Smooth muscle cell (in vitro differentiated cells): ENCODE measurements around the gene SP7. TPM values are rescaled to one million over a fixed set of nuclear protein-coding genes. Genes with fewer than 3 reads are reported as not detected.
A peak's percentile ranks its signal among the peaks of the same experiment; 100 is the strongest.

Experiments used
- DNase-seq: peaks from one replicate; lab custom pipeline; 2025; ENCODE audit not compliant: unreplicated experiment; lab: John Stamatoyannopoulos, UW
- H2AFZ ChIP-seq: fragments of 200-600 bp; sonication (generic); 2 replicates; pipeline ENCODE4 v1.6.0; 2016; ENCODE audit warnings: antibody characterized with exemption, low read depth, mild to moderate bottlenecking
- H3F3A ChIP-seq: fragments of 200-600 bp; sonication (generic); 2 replicates; pipeline ENCODE4 v1.6.0; 2017; ENCODE audit warnings: antibody characterized with exemption, low read depth
- H3K27ac ChIP-seq: fragments of 200-600 bp; sonication (generic); 2 replicates; pipeline ENCODE4 v1.5.1; 2016; ENCODE audit warnings: low read depth, mild to moderate bottlenecking
- H3K27me3 ChIP-seq: fragments of 200-600 bp; sonication (generic); 2 replicates; pipeline ENCODE4 v1.6.1; 2016; ENCODE audit warnings: low read depth, mild to moderate bottlenecking
- H3K36me3 ChIP-seq: fragments of 200-600 bp; sonication (generic); 2 replicates; pipeline ENCODE4 v1.5.1; 2016; ENCODE audit warnings: low read depth
- H3K4me1 ChIP-seq: fragments of 200-600 bp; sonication (generic); 2 replicates; pipeline ENCODE4 v1.5.1; 2016; ENCODE audit warnings: low read depth
- H3K4me2 ChIP-seq: fragments of 200-600 bp; sonication (generic); 2 replicates; pipeline ENCODE4 v1.6.0; 2016; ENCODE audit warnings: mild to moderate bottlenecking
- H3K4me3 ChIP-seq: fragments of 200-600 bp; sonication (generic); 2 replicates; pipeline ENCODE4 v1.5.1; 2016; ENCODE audit warnings: mild to moderate bottlenecking
- H3K79me2 ChIP-seq: fragments of 200-600 bp; sonication (generic); 2 replicates; pipeline ENCODE4 v1.6.0; 2016; ENCODE audit warnings: low read depth, mild to moderate bottlenecking
- H3K9ac ChIP-seq: fragments of 200-600 bp; sonication (generic); 2 replicates; pipeline ENCODE4 v1.6.0; 2016; ENCODE audit warnings: low read depth
- H3K9me3 ChIP-seq: fragments of 200-600 bp; sonication (generic); replicated peaks from 2 replicates; pipeline ENCODE4 v1.5.1; 2016; ENCODE audit warnings: low read depth
- H4K20me1 ChIP-seq: fragments of 200-600 bp; sonication (generic); 2 replicates; pipeline ENCODE4 v1.6.0; 2016; ENCODE audit warnings: low read depth
- WGBS: methylation state at CpG from one replicate; pipeline ENCODE4 v1.1.7; 2016; ENCODE audit warnings: low lambda C conversion rate; 5-methylcytosine and 5-hydroxymethylcytosine counted together
- polyA plus RNA-seq: library from polyadenylated mRNA; unstranded; fragments of >200 nt; fragmentation: Nextera tagmentation; extraction: Ambion mirVana; gene quantifications from 2 replicates; pipeline ENCODE4 v1.2.1, GENCODE V29; 2016
- total RNA-seq: library from RNA; depleted of rRNA; stranded (reverse); fragments of >200 nt; gene quantifications from 2 replicates; pipeline ENCODE4 v1.2.3, GENCODE V29; 2014
- TF ChIP-seq, protein P1 (sequence below): fragments of 200-600 bp; sonication (generic); IDR thresholded peaks from 2 replicates; pipeline ENCODE4 v1.5.1; 2017; ENCODE audit warnings: borderline replicate concordance, mild to moderate bottlenecking, antibody characterized with exemption; ENCODE audit not compliant: insufficient read depth, poor library complexity, severe bottlenecking

Gene SP7
- total and polyA plus RNA-seq, 2 experiments from 2014 or later: 0.04 TPM; not detected in 1

GRCh38 chr12:53343969-53344368 lies 7.8 kb upstream of the SP7 start:
- Histone ChIP-seq H3K36me3 (no peaks in the 10 kb centered on the region), H3K4me2 (peak overlapping the region; percentile 90), H4K20me1 (no peaks in the 10 kb centered on the region), H3K9me3 (no peaks in the 10 kb centered on the region), H3K9ac (no peak overlapping the region), H3K27me3 (no peaks in the 10 kb centered on the region), H2AFZ (no peak overlapping the region), H3F3A (peaks cover 16% of the 10 kb centered on the region), H3K4me3 (no peak overlapping the region), H3K4me1 (peaks cover 12% of the 10 kb centered on the region), H3K27ac (no peak overlapping the region), H3K79me2 (no peaks in the 10 kb centered on the region)
- 97% methylated on average over 4 of the region's 4 CpGs for WGBS
- DNase-seq: no peak
- TF ChIP-seq, protein P1, sequence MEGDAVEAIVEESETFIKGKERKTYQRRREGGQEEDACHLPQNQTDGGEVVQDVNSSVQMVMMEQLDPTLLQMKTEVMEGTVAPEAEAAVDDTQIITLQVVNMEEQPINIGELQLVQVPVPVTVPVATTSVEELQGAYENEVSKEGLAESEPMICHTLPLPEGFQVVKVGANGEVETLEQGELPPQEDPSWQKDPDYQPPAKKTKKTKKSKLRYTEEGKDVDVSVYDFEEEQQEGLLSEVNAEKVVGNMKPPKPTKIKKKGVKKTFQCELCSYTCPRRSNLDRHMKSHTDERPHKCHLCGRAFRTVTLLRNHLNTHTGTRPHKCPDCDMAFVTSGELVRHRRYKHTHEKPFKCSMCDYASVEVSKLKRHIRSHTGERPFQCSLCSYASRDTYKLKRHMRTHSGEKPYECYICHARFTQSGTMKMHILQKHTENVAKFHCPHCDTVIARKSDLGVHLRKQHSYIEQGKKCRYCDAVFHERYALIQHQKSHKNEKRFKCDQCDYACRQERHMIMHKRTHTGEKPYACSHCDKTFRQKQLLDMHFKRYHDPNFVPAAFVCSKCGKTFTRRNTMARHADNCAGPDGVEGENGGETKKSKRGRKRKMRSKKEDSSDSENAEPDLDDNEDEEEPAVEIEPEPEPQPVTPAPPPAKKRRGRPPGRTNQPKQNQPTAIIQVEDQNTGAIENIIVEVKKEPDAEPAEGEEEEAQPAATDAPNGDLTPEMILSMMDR: no peak

- WGBS: 62% methylated on average over 3 of the region's 3 CpGs
- H3K36me3 ChIP-seq: no peaks in the 10 kb centered on the region
- TF ChIP-seq, protein P1: no peak
- H3K9me3 ChIP-seq: no peaks in the 10 kb centered on the region
- no peak overlapping the region for H3K4me2 ChIP-seq
- H3K9ac ChIP-seq: no peak overlapping the region
- H4K20me1 ChIP-seq: no peaks in the 10 kb centered on the region
- H3F3A ChIP-seq: peaks cover 16% of the 10 kb centered on the region
- H3K79me2 ChIP-seq: no peaks in the 10 kb centered on the region
- no peaks in the 10 kb centered on the region for H3K27me3 ChIP-seq
- peaks cover 17% of the 10 kb centered on the region for H3K4me1 ChIP-seq
- no peak for DNase-seq
- H3K27ac ChIP-seq: no peak overlapping the region
- H2AFZ ChIP-seq: no peak overlapping the region
- no peak overlapping the region for H3K4me3 ChIP-seq
Observed at GRCh38 chr12:53343449-53343848, 7.3 kb upstream of the SP7 start.

- H3K9ac ChIP-seq: no peak overlapping the region
- H3K27ac ChIP-seq: peak overlapping the region; percentile 15
- no peak overlapping the region for H3K4me3 ChIP-seq
- H3K36me3 ChIP-seq: no peaks in the 10 kb centered on the region
- TF ChIP-seq, protein P1: no peak
- H3K27me3 ChIP-seq: no peaks in the 10 kb centered on the region
- peaks cover 24% of the 10 kb centered on the region for H3K4me1 ChIP-seq
- H3F3A ChIP-seq: peaks cover 16% of the 10 kb centered on the region
- WGBS: 48% methylated on average over 9 of the region's 9 CpGs
- H2AFZ ChIP-seq: peak overlapping the region; percentile 17
- H3K9me3 ChIP-seq: no peaks in the 10 kb centered on the region
- peak; percentile 11 for DNase-seq
- H3K4me2 ChIP-seq: peak overlapping the region; percentile 54
- no peaks in the 10 kb centered on the region for H3K79me2 ChIP-seq
- no peaks in the 10 kb centered on the region for H4K20me1 ChIP-seq
Observed at GRCh38 chr12:53340398-53340797, 4.2 kb upstream of the SP7 start.

GRCh38 chr12:53338916-53339315 lies 2.8 kb upstream of the SP7 start:
- TF ChIP-seq, protein P1: no peak
- Histone ChIP-seq H3F3A (peaks cover 16% of the 10 kb centered on the region), H4K20me1 (no peaks in the 10 kb centered on the region), H3K4me3 (no peak overlapping the region), H3K27me3 (no peaks in the 10 kb centered on the region), H3K79me2 (no peaks in the 10 kb centered on the region), H3K4me2 (peak overlapping the region; percentile 57), H3K4me1 (peaks cover 27% of the 10 kb centered on the region), H3K27ac (no peak overlapping the region), H3K9me3 (no peaks in the 10 kb centered on the region), H2AFZ (no peak overlapping the region), H3K9ac (no peak overlapping the region), H3K36me3 (no peaks in the 10 kb centered on the region)
- WGBS: 11% methylated on average over 5 of the region's 6 CpGs
- DNase-seq: peak; percentile 12
